Esophagus (tissue), 2 donors: ENCODE results near the gene SMC5. TPM values are rescaled to one million over a fixed set of nuclear protein-coding genes. Genes with fewer than 3 reads are reported as not detected.

Experiments used
- H3K27ac ChIP-seq, 2 donors: one replicate each; pipeline ENCODE4 v1.5.1; 2013; ENCODE audit warnings: low read depth in 2 of 2, mild to moderate bottlenecking in 2 of 2, inconsistent platforms in 1 of 2, low read length in 1 of 2, moderate library complexity in 1 of 2
- H3K27me3 ChIP-seq, 2 donors: one replicate each; pipeline ENCODE4 v1.6.1; 2013; ENCODE audit warnings: low read length in 2 of 2, control low read depth in 1 of 2, mild to moderate bottlenecking in 1 of 2; ENCODE audit not compliant: insufficient read depth in 2 of 2, control insufficient read depth in 1 of 2
- H3K36me3 ChIP-seq, 2 donors: one replicate each; pipeline ENCODE4 v1.6.1; 2013; ENCODE audit warnings: low read length in 1 of 2; ENCODE audit not compliant: control insufficient read depth in 2 of 2, insufficient read depth in 2 of 2
- H3K4me1 ChIP-seq, 2 donors: one replicate each; pipeline ENCODE4 v1.6.1; 2013; ENCODE audit warnings: low read length in 1 of 2; ENCODE audit not compliant: control insufficient read depth in 2 of 2, insufficient read depth in 2 of 2
- H3K4me3 ChIP-seq, 2 donors: one replicate each; pipeline ENCODE4 v1.5.1; 2013; ENCODE audit warnings: low read length in 2 of 2, mild to moderate bottlenecking in 2 of 2, low read depth in 1 of 2, moderate library complexity in 1 of 2
- H3K9me3 ChIP-seq, 2 donors: one replicate each; pipeline ENCODE4 v1.6.1; 2013; ENCODE audit warnings: mild to moderate bottlenecking in 2 of 2, low read depth in 1 of 2, low read length in 1 of 2, moderate library complexity in 1 of 2; ENCODE audit not compliant: control insufficient read depth in 2 of 2, insufficient read depth in 1 of 2
- WGBS, 2 donors: extraction: QIAGEN DNeasy Blood & Tissue Kit; methylation state at CpG; one replicate each; pipeline ENCODE4 v1.1.7; 2013; 5-methylcytosine and 5-hydroxymethylcytosine counted together
- polyA plus RNA-seq, 2 donors: library from polyadenylated mRNA; stranded (reverse); fragments of 200-250 nt; gene quantifications; one replicate each; pipeline ENCODE4 v1.2.3, GENCODE V29; 2013
- donor health status: healthy with polysubstance abuse.
- donor health status: Bipolar disorder and iron deficiency.

The SMC5 gene
- polyA plus RNA-seq, 2 donors, result 8.9 to 9.5 TPM

- Histone ChIP-seq H3K9me3 (no peaks in the 10 kb centered on the region), H3K4me1 (no peaks in the 10 kb centered on the region), H3K27ac (no peak overlapping the region), H3K36me3 (no peaks in the 10 kb centered on the region), H3K27me3 (no peaks in the 10 kb centered on the region), H3K4me3 (no peak overlapping the region)
- WGBS, 2 donors, result 100% methylated on average over 1 of the region's 1 CpG
Observed at GRCh38 chr9:70292253-70292652, 33.5 kb downstream of the SMC5 start.

GRCh38 chr9:70293214-70293613, 34.4 kb downstream of the SMC5 start:
- 79 to 98% methylated on average over 1 of the region's 1 CpG for WGBS, 2 donors
- Histone ChIP-seq H3K27me3 (no peaks in the 10 kb centered on the region), H3K27ac (no peak overlapping the region), H3K9me3 (no peaks in the 10 kb centered on the region), H3K4me3 (no peak overlapping the region), H3K4me1 (no peaks in the 10 kb centered on the region), H3K36me3 (no peaks in the 10 kb centered on the region)

DNA sequence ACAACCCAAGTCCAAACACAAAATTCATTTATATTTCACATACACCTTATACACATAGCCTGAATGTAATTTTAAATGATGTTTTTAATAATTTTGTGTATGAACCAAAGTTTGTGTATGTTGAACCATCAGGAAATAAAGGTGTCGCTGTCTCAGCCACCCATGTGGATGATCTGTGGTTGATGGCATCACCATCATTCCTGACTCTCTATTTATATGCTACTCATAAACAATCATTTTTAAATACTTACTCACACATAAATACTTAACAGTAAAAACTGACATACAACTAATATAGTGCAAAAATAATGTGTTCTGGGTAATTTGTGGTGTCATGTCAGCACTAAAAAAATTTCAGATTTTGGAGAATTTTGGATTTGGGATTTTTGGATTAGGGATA, 38.4 kb downstream of the SMC5 start:
- H3K4me1 ChIP-seq, result no peaks in the 10 kb centered on the region
- H3K27ac ChIP-seq, result no peak overlapping the region
- no peaks in the 10 kb centered on the region for H3K27me3 ChIP-seq
- 90 to 95% methylated on average over 1 of the region's 1 CpG for WGBS, 2 donors
- H3K9me3 ChIP-seq, result no peaks in the 10 kb centered on the region
- no peak overlapping the region for H3K4me3 ChIP-seq
- peaks cover 0 to 4% of the 10 kb centered on the region in 2 donors for H3K36me3 ChIP-seq

- Histone ChIP-seq H3K36me3 (peaks cover 0 to 4% of the 10 kb centered on the region in 2 donors), H3K27ac (no peak overlapping the region), H3K9me3 (no peaks in the 10 kb centered on the region), H3K4me3 (no peak overlapping the region), H3K27me3 (no peaks in the 10 kb centered on the region), H3K4me1 (no peaks in the 10 kb centered on the region)
- 66 to 81% methylated on average over 1 of the region's 1 CpG for WGBS, 2 donors
Observed at GRCh38 chr9:70298245-70298771, 39.5 kb downstream of the SMC5 start.

- Histone ChIP-seq H3K27ac (no peak overlapping the region), H3K27me3 (no peaks in the 10 kb centered on the region), H3K9me3 (no peaks in the 10 kb centered on the region), H3K4me1 (no peaks in the 10 kb centered on the region), H3K4me3 (no peak overlapping the region), H3K36me3 (peaks cover 0 to 4% of the 10 kb centered on the region in 2 donors)
- 86 to 87% methylated on average over 5 of the region's 5 CpGs for WGBS, 2 donors
Observed at GRCh38 chr9:70303268-70303667, 44.5 kb downstream of the SMC5 start.

DNA sequence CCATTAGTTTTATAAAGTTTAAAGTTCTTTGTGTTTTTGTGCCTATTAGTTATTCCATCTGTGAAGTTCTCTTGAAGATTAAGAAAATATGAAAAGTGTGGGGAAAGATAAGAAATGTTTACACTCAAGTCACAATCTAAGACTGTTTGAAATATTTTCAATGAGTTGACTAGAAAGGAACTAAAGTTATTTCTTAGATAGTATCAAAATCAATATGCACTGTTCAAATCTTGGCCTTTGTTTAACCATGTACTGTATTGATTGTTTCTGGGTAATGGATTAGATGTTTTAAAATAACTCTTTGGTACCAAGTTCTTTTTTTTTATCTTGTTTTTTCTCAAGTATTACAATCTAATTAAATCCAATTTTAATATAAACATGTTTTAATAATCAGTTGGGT, 46.0 kb downstream of the SMC5 start:
- Histone ChIP-seq H3K9me3 (no peaks in the 10 kb centered on the region), H3K27me3 (no peaks in the 10 kb centered on the region), H3K27ac (no peak overlapping the region), H3K4me1 (no peaks in the 10 kb centered on the region), H3K36me3 (peaks cover 0 to 4% of the 10 kb centered on the region in 2 donors), H3K4me3 (no peak overlapping the region)

DNA sequence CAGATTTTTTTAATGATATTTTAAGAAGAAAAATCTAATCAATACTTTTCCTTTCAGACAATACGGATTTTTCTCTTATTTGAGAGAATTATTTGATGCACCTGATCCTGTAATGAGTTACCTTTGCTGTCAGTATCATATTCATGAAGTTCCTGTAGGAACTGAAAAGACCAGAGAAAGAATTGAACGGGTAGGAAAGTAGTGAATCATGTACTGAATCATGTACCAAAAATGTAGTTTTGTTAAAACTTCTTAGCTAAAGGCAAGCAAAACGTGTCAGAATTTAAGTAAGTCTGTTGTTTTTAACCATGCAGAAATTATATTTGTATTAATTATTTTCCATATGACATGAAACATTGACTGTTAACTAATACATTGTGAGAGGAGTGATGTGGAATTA, 56.6 kb downstream of the SMC5 start:
- H3K4me1 ChIP-seq, result no peaks in the 10 kb centered on the region
- no peaks in the 10 kb centered on the region for H3K9me3 ChIP-seq
- H3K4me3 ChIP-seq, result no peak overlapping the region
- no peak overlapping the region for H3K27ac ChIP-seq
- no peaks in the 10 kb centered on the region for H3K36me3 ChIP-seq
- 75 to 82% methylated on average over 3 of the region's 3 CpGs for WGBS, 2 donors
- H3K27me3 ChIP-seq, result no peaks in the 10 kb centered on the region

- WGBS, 2 donors, result 96% methylated on average over 6 of the region's 6 CpGs
- Histone ChIP-seq H3K9me3 (no peaks in the 10 kb centered on the region), H3K27ac (no peak overlapping the region), H3K4me1 (no peaks in the 10 kb centered on the region), H3K27me3 (no peaks in the 10 kb centered on the region), H3K36me3 (peaks cover 0 to 2% of the 10 kb centered on the region in 2 donors), H3K4me3 (no peak overlapping the region)
Observed at GRCh38 chr9:70318002-70318401, 59.2 kb downstream of the SMC5 start.

- H3K27ac ChIP-seq, result no peak overlapping the region
- no peak overlapping the region for H3K4me3 ChIP-seq
- no peaks in the 10 kb centered on the region for H3K4me1 ChIP-seq
- WGBS, 2 donors, result 85 to 87% methylated on average over 4 of the region's 4 CpGs
- H3K27me3 ChIP-seq, result no peaks in the 10 kb centered on the region
- no peaks in the 10 kb centered on the region for H3K9me3 ChIP-seq
- peaks cover 0 to 2% of the 10 kb centered on the region in 2 donors for H3K36me3 ChIP-seq
Observed at GRCh38 chr9:70322096-70322495, 63.3 kb downstream of the SMC5 start.

- Histone ChIP-seq H3K4me3 (no peak overlapping the region), H3K27ac (no peak overlapping the region), H3K4me1 (peaks cover 2 to 3% of the 10 kb centered on the region in 2 donors), H3K36me3 (peaks cover 0 to 11% of the 10 kb centered on the region in 2 donors), H3K9me3 (peaks cover 0 to 3% of the 10 kb centered on the region in 2 donors), H3K27me3 (no peaks in the 10 kb centered on the region)
- 87 to 88% methylated on average over 3 of the region's 3 CpGs for WGBS, 2 donors
Observed at GRCh38 chr9:70324963-70325362, 66.2 kb downstream of the SMC5 start.
